Measurements from ENCODE around the gene SPATA12. TPM values are rescaled to one million over a fixed set of nuclear protein-coding genes. Genes with fewer than 3 reads are reported as not detected.
A peak's percentile ranks its signal among the peaks of the same experiment; 100 is the strongest.

Gene SPATA12
- total RNA-seq, 4 donors from 2014 or later, result not detected

GRCh38 chr3:57048728-57049127 lies 11.7 kb upstream of the SPATA12 start:
- TF ChIP-seq CTCF (IDR thresholded peaks at IDR 0.05), result no peak
- no peak for DNase-seq (ENCODE audit: low spot score)
- ATAC-seq (ENCODE audit: low FRiP score), result no peak

GRCh38 chr3:57052662-57053061 lies 7.8 kb upstream of the SPATA12 start:
- ATAC-seq (ENCODE audit: low FRiP score), result no peak
- no peak for TF ChIP-seq CTCF (IDR thresholded peaks at IDR 0.05)
- no peak for DNase-seq (ENCODE audit: low spot score)

GRCh38 chr3:57053122-57053521 lies 7.3 kb upstream of the SPATA12 start:
- TF ChIP-seq CTCF (IDR thresholded peaks at IDR 0.05), result no peak
- no peak for DNase-seq (ENCODE audit: low spot score)
- ATAC-seq (ENCODE audit: low FRiP score), result no peak

DNA sequence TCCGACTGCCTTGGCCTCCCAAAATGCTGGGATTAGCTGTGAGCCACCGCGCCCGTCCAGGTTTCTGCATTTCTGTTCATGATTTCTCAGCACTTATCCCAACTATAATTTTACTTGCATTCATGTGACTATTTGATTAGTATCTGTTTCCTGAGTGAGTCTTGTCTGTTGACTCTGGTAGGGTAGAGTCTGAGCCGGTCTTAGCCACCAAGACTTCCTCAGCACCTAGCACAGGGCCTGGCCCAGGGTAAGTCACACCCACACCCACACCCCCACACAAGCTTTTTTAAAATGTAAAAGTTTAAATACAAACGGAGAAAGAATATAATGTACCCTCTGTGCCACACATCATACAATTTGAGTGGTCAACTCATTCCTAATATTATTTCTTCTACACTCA lies 3.1 kb upstream of the SPATA12 start:
- no peak for TF ChIP-seq CTCF (IDR thresholded peaks at IDR 0.05)
- no peak for DNase-seq (ENCODE audit: low spot score)
- ATAC-seq (ENCODE audit: low FRiP score), result no peak

DNA sequence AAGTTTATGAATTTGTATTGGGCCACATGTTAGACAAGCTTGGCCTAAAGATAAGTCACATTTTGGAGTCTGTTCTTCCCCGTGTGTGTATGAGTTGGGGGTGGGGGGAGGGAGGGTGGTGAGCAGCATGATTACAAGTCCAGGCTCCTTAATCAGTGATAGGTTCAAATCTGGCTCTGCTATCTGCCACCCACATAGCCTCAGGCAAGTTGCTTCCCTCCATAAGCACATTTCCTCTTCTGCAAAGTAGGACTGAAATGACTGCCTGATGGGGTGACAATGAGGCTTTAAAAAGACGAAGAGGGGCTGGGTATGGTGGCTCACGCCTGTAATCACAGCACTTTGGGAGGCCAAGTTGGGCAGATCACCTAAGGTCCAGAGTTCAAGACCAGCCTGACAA lies 1.1 kb upstream of the SPATA12 start:
- no peak for ATAC-seq (ENCODE audit: low FRiP score)
- TF ChIP-seq CTCF (IDR thresholded peaks at IDR 0.05), result no peak
- no peak for DNase-seq (ENCODE audit: low spot score)

DNA sequence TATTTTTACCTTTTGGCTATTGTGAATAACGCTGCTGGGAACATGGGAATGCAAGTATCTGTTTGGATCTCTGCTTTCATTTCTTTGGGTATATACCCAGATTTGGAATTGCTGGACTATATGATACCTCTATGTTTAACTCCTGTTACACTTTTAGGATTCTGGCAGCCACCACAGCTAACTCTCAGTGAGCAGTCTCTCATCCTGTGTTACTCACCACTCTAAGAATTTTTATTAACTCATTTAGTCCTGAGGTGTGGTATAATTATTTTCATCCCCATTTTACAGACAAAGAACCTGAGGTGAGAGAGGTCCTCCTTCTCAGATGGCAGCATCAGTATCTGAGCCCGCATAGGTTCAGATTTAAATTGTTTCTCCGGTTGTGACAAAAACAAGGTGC lies 1.1 kb downstream of the SPATA12 start:
- ATAC-seq (ENCODE audit: low FRiP score) (no peak), DNase-seq (ENCODE audit: low spot score) (no peak)
- no peak for TF ChIP-seq CTCF (IDR thresholded peaks at IDR 0.05)

DNA sequence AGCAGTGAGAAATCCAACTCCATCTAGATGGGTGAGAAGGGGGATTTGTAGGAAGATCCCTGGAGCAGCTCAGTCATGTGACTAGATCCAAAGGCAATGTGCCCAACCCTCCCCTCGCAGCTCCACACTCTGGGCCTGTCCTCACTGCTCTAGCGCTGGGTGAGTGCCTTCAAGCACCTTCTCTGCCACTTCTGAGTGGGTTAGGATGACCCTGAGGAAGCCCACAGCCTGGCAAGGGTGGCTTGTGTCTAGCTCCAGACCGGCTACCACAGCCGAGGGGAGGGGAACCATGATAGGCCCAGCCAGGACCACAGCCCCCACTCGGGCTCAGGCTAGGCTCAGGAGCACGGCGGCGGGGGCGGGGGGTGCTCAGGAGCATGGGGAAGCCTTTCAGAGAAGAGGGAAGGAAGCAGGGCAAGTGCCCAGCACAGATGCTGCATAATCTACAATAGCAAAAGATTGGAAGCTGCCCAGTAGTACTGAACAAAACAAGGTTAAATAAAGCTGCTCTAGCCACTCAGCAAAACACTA lies 1.7 kb downstream of the SPATA12 start:
- DNase-seq (ENCODE audit: low spot score) (no peak), ATAC-seq (ENCODE audit: low FRiP score) (peak; percentile 35)
- no peak for TF ChIP-seq CTCF (IDR thresholded peaks at IDR 0.05)
